Nephron progenitor cell (in vitro differentiated cells): ENCODE results near the gene NEK7.

Experiments
- DNase-seq: peaks from one replicate; pipeline ENCODE4 v3.0.0; 2021
- H3K27ac Mint-ChIP-seq: 2 replicates; pipeline ENCODE4 v1.8.0; 2021; ENCODE audit warnings: mild to moderate bottlenecking, moderate library complexity, mixed read lengths
- H3K27me3 Mint-ChIP-seq: 2 replicates; pipeline ENCODE4 v1.8.0; 2021; ENCODE audit warnings: mild to moderate bottlenecking, low read depth, mixed read lengths; ENCODE audit not compliant: poor library complexity
- H3K36me3 Mint-ChIP-seq: 2 replicates; pipeline ENCODE4 v1.8.0; 2021; ENCODE audit warnings: low read depth, mixed read lengths
- H3K4me1 Mint-ChIP-seq: 2 replicates; pipeline ENCODE4 v1.8.0; 2021; ENCODE audit warnings: mixed read lengths
- H3K4me3 Mint-ChIP-seq: 2 replicates; pipeline ENCODE4 v1.8.0; 2021; ENCODE audit warnings: mild to moderate bottlenecking, moderate library complexity, mixed read lengths
- H3K9me3 Mint-ChIP-seq: 2 replicates; pipeline ENCODE4 v1.8.0; 2021; ENCODE audit warnings: mild to moderate bottlenecking, moderate library complexity, mixed read lengths
- TF ChIP-seq, protein P1 (sequence below): fragments of 200-600 bp; sonication (generic); IDR thresholded peaks from 2 replicates; pipeline ENCODE4 v1.5.0; 2021; ENCODE audit warnings: antibody characterized with exemption

The NEK7 gene

DNA sequence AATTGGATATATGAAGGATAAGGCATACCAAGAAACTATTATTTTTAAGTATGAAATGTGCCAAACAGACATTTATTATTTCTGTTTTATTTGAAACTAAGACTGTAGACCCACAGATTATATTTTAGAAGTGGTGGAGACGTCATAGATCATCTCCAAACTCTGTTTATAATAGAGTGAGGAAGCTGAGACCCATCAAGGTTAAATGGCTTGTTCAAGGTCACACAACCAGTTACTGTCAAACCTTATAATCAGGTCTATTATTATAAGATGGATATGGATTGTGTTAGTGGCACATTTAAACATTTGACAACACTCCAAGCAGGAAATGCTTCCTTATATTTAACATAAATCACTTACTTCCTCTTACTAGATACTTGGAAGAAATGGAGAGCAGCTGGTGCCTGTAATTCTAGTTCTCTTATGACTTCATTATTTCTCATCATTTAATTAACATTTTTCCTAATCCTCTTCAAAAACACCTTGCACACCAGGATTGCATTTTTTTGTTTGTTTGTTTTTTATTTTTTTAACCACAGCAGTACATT is 117.0 kb downstream of the NEK7 start:
- no peaks in the 10 kb centered on the region for H3K36me3 Mint-ChIP-seq
- no peak overlapping the region for H3K4me3 Mint-ChIP-seq
- no peaks in the 10 kb centered on the region for H3K9me3 Mint-ChIP-seq
- TF ChIP-seq, protein P1, sequence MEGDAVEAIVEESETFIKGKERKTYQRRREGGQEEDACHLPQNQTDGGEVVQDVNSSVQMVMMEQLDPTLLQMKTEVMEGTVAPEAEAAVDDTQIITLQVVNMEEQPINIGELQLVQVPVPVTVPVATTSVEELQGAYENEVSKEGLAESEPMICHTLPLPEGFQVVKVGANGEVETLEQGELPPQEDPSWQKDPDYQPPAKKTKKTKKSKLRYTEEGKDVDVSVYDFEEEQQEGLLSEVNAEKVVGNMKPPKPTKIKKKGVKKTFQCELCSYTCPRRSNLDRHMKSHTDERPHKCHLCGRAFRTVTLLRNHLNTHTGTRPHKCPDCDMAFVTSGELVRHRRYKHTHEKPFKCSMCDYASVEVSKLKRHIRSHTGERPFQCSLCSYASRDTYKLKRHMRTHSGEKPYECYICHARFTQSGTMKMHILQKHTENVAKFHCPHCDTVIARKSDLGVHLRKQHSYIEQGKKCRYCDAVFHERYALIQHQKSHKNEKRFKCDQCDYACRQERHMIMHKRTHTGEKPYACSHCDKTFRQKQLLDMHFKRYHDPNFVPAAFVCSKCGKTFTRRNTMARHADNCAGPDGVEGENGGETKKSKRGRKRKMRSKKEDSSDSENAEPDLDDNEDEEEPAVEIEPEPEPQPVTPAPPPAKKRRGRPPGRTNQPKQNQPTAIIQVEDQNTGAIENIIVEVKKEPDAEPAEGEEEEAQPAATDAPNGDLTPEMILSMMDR, result no peak
- no peaks in the 10 kb centered on the region for H3K27me3 Mint-ChIP-seq
- DNase-seq, result no peak
- H3K27ac Mint-ChIP-seq, result peak overlapping the region; percentile 55
- no peaks in the 10 kb centered on the region for H3K4me1 Mint-ChIP-seq

DNA sequence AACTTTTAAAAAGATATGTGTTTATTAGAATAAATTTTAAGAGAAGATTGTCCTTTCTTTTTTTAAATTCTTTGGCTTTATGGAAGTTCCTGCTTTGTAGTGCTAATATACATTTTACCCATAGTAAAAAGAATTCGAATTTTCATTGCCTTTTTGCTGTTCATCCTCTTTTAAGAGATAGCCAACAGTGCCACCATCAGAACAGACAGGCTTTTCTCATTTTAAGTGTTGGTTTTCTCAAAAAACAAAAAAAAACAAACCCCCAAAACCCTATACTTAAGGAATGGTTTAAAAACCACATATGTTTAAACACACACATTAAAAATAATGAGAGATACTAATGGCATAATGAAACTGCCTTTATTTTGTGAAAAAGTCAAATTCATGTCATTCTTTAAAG is 118.8 kb downstream of the NEK7 start:
- H3K36me3 Mint-ChIP-seq, result no peaks in the 10 kb centered on the region
- H3K9me3 Mint-ChIP-seq, result no peaks in the 10 kb centered on the region
- TF ChIP-seq, protein P1, result no peak
- no peak overlapping the region for H3K27ac Mint-ChIP-seq
- H3K27me3 Mint-ChIP-seq, result no peaks in the 10 kb centered on the region
- H3K4me3 Mint-ChIP-seq, result no peak overlapping the region
- DNase-seq, result no peak
- H3K4me1 Mint-ChIP-seq, result no peaks in the 10 kb centered on the region

DNA sequence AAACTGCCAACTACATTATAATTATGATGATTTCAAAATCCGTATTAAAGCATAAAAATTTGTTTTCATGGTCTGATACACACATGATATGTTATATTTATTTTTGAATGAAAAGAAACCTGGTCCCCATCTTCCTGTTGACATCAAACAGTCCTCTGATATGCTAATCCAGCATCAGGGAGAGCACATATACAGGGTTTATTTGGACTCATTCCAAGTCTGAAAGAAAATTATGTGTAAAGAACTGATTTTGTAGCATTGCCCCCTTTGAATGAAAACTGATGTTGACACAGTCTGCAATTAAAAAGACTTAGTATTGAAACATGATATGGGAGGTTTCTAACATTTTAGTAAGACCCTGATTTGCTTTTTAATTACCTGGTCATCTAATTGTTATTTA is 119.4 kb downstream of the NEK7 start:
- Mint-ChIP-seq H3K27ac (no peak overlapping the region), H3K27me3 (no peaks in the 10 kb centered on the region), H3K36me3 (no peaks in the 10 kb centered on the region)

DNA sequence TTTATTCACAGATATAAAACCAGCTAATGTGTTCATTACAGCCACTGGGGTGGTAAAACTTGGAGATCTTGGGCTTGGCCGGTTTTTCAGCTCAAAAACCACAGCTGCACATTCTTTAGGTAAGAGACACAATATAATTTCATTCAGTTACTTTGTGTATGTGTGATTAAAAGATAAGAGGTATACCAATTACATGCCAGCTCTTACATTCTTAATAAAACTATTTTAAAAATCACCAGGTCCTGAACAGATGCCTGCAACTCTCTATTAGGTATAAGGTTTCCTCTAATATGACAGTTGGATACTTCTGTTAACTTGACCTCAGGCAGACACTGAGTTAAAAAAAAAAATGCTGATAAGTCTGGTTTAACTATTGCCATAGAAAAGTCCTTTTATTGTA is 122.1 kb downstream of the NEK7 start:
- Mint-ChIP-seq H3K36me3 (peaks cover 5% of the 10 kb centered on the region), H3K9me3 (no peaks in the 10 kb centered on the region), H3K27me3 (no peaks in the 10 kb centered on the region), H3K27ac (no peak overlapping the region), H3K4me1 (peaks cover 6% of the 10 kb centered on the region), H3K4me3 (no peak overlapping the region)
- TF ChIP-seq, protein P1, result no peak
- DNase-seq, result no peak

More for the DNA sequence above, 119.4 kb downstream of the NEK7 start:
- Mint-ChIP-seq H3K4me1 (no peaks in the 10 kb centered on the region), H3K9me3 (no peaks in the 10 kb centered on the region), H3K4me3 (no peak overlapping the region)
- DNase-seq, result no peak
- TF ChIP-seq, protein P1, result no peak

DNA sequence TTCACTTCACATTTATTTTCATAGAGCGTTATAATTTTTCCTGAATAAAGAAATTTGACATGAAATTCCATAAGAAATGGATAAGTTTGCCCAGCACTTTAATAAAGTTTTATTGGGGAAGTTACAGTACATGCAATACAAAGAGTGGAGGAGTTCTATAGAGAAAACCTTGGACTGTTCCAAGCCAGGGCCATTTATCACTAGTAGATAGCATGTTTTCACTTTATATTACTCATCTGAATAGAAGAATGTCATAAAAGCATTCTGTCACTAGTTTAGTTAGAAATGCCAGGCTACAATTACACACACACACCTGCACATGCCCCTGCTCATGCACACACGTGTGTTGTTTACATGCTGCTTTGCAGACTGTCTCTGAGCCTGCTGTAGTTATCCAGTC is 123.3 kb downstream of the NEK7 start:
- no peak for DNase-seq
- Mint-ChIP-seq H3K36me3 (peaks cover 8% of the 10 kb centered on the region), H3K4me1 (peaks cover 6% of the 10 kb centered on the region), H3K27me3 (no peaks in the 10 kb centered on the region), H3K9me3 (no peaks in the 10 kb centered on the region), H3K27ac (no peak overlapping the region), H3K4me3 (no peak overlapping the region)
- TF ChIP-seq, protein P1, result no peak

DNA sequence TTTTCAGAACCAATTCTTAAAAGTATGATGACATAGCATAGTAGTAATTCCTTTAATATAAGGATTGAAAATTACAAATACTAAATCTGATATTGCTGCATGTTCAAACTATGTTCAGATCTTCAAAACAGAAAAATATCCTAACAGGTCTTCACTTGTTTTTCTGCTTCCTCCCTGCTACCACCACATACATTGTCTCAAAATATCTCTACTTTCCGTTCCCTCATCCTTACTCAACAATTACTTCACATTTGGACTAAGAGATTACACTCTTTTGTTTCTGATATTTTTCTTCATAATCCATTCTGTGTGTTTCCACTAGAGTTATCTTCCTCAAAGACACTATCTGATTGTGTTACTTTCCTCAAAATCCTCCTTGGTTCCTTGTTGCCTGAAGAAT is 125.1 kb downstream of the NEK7 start:
- H3K27ac Mint-ChIP-seq, result no peak overlapping the region

More for the DNA sequence above, 125.1 kb downstream of the NEK7 start:
- H3K36me3 Mint-ChIP-seq, result peaks cover 26% of the 10 kb centered on the region
- no peak for DNase-seq
- H3K4me1 Mint-ChIP-seq, result peaks cover 6% of the 10 kb centered on the region
- H3K27me3 Mint-ChIP-seq, result no peaks in the 10 kb centered on the region
- H3K9me3 Mint-ChIP-seq, result no peaks in the 10 kb centered on the region
- TF ChIP-seq, protein P1, result no peak
- no peak overlapping the region for H3K4me3 Mint-ChIP-seq
